Stimulated activated CD4-positive, alpha-beta T cell treated with anti-CD3 and anti-CD28 coated beads, Interleukin-12 subunit alpha, Interleukin-12 subunit beta, amount 100 ng/mL, for 48 hours (primary cell): ENCODE measurements around the gene ASCL5.

Experiments used
- DNase-seq, 3 donors: peaks; one replicate each; pipeline ENCODE4 v3.0.0-alpha.2; 2020; ENCODE audit warnings: low read depth in 2 of 3, low spot score in 1 of 3

The ASCL5 gene

DNA sequence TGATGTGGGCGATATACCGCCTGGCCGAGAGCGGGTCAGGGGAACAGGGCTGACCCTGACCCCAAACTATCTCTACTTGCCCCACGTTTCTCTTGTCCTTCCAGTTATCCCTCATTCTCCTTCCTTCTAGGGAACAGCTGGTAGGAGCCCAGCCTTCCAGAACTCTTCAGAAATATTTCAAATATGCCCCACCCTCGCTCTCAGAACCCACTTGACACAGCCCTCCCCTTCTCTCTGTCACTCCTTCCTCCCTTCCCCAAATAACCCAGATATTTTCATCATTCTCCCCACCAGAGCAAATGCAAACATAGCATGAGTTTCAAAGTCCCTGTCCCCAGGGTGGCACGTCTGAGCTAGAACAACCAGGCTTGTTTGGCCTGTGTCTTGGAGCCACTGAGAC lies 15.8 kb downstream of the ASCL5 start:
- DNase-seq: no peak

DNA sequence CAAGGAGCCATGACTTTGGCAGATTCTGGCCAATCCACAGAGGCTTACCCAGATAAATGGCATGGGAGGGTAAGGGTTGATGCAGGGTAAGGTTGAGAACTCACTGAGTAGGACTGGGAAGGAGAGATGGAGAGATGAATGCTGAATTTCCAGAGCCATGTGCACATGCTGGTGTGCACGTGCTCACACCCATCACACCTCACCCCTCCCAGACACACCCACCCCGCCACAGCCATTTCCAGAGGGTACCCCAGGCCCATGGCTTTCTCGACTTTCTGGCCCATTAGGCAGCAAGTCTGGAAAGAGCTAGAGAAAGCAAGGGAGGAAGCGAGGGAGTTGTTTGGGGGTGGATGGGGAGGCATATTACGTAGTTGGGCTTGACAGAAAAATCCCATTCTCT lies 16.4 kb downstream of the ASCL5 start:
- no peak for DNase-seq

DNA sequence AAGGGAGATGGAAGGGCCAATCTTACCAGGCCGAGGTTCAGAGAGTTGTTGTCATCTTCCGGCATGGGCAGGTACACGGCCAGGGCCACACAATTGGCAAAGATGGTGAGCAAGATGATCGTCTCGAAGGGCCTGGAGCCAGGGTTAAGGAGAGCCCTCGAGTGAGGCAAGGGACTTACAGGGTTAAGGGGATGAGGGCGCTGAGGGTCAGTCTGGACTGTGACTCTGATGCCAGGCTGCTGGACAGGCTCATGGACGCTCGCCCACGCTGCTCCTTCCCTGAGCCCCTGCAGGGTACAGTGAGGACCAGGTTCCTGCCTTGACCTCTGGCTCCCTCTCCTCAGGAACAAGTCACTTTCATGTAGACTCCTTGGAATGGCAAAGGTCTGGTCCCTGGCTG lies 16.8 kb downstream of the ASCL5 start:
- no peak for DNase-seq

DNA sequence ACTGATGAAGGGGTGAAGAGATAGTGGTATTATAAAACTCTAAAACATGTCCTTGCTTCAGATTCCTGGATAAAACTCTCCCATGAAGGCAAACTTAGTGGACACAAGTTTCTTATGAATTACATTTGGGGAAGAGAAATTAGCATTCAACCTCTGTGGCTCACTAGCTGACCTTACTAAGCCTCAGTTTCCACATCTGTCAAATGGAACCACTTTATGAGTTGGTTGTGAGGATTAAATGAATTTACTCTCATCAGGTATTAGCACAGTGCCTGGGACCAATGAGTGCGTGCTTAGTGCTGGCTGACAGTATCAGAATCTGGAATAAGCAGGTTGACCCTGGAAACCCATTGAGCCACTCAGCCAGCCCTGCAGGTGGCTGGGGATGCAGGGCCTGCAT lies 17.3 kb downstream of the ASCL5 start:
- DNase-seq: no peak

DNA sequence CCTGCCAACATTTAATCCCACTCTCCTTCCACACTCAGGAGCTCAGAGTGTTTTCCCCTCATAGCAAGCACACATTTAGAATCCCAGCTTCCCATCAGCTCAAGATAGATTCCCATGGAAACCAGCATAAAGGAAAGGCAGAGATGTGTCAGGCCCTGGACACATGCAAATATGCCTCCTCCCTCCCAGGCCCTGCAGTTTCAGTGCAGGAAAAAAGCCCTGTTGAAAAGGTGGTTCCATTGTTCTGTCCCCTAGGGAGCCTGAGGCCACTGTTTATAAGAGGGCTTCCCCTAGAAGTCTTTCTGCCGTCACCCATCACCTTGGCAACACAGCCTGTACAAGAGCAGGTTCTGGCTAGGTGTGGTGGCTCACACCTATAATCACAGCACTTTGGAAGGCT lies 18.4 kb downstream of the ASCL5 start:
- DNase-seq: no peak

- DNase-seq: no peak
These were observed 21.3 kb downstream of the ASCL5 start for GRCh38 chr1:201105688-201106087.

- DNase-seq: no peak
These were observed 22.8 kb downstream of the ASCL5 start for GRCh38 chr1:201104141-201104540.

DNA sequence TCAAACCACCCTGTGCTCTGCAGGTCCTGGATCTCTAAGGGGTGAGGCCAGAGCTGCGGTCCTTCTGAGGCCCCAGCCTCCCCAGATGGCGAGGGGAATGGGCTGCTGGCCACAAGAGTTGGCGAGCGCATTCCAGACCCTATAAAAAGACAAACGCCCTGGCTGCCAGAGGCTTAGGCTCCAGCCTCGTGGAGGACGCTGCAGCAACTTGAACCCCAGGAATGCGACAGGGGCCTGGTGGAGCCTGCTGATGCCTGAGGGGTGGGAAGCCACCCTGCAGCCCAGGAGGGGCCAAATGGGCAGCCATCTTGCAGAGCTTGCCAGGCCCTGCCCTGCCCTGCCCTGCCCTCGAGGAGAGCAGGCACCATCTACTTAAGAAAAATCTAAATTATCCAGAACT lies 23.3 kb downstream of the ASCL5 start:
- no peak for DNase-seq

GRCh38 chr1:201100169-201100930 lies 26.6 kb downstream of the ASCL5 start:
- no peak for DNase-seq

DNA sequence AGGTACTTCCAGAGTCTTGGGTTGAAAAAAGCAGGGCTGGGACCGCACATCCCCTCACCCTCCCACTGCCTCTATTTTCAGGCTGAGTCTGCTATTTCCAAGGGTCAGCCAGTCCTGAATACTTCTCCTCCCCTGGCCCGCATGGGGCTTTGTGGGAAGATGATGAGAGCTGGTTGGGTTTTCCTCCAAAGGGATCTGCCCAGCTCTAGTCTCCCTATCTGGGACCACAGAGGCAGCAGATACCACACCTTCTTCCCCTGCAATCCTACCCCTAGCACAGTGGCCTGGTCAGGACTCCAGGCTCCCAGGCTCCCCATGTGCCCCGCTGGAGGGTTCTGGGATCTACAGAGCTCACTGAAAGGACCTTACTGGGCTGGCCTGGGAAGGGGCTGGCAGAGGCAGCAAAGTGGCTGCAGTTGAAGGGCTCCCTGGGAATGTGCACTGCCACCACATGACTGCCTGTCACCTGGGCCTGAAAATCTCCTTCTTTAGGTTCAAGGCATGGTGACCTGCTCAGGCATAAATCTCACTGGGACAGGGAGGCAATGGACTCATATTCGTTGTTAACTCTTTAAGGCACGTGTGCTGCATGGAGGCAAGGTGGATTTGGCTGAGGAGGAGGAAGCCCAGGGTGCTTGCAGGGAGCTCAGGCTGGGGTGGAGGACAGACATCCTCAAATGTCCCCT lies 27.8 kb downstream of the ASCL5 start:
- DNase-seq: no peak

DNA sequence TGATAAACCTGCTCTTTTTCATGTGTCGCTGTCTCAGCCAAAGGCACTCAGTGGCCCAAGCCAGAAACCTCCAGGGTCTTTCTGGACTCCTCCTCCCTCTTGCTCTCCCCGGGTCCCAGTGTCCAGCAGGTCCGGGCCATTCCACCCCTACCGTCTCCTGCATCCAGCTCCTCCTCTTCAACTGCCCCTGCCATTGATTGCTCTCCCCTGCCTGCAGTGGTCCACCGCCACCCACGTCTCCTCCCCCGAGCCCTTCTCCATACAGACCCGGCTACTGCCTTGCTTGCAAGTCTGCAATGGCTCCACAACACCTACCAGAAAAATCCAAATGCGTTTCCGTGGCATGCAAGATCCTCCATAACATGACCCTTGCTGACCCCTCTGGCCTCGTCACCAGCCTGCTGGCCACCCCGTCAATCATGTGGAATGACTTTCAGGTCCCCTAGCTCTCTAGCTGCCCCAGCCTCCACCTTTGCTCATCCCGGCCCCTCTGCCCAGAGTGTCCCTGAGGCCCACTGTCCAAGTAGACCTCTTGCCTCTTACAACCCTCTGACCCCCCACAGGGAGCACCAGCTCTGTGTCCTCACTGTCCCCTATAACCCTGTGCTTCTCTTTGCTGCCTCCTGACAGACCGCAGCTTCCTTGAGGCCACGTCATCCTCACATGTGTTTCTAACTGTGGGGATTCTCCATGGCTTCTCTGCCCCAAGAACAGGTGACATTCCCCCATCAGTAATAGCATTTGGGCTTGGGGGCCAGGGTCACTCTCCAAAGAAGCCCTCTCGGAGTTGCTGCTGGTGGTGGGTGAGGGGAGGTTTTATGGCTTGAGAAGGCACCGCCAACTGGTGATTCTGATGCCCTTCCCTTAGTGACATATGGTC lies 29.8 kb downstream of the ASCL5 start:
- no peak for DNase-seq

GRCh38 chr1:201096041-201096461 lies 30.9 kb downstream of the ASCL5 start:
- no peak for DNase-seq

DNA sequence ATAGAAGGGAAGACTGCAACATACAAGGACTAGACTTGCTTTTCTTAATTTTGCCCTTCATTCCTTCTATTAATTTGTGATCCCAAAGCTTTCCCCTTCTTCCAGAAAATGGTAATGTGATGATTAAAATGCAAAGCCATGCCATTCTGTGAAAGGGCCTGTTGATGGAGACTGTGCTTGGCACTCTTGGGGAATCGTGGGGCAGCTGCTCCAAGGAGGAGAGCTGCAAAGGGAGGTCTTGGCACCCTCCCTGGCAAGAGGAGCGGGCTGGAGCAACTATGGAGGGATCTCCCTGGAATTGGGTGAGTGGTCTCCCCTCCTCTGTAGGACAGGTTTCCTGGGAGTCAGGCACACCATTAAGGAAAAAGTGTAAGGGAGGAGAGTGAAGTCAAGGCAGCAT lies 31.4 kb downstream of the ASCL5 start:
- no peak for DNase-seq

GRCh38 chr1:201094832-201095231 lies 32.2 kb downstream of the ASCL5 start:
- DNase-seq: no peak

DNA sequence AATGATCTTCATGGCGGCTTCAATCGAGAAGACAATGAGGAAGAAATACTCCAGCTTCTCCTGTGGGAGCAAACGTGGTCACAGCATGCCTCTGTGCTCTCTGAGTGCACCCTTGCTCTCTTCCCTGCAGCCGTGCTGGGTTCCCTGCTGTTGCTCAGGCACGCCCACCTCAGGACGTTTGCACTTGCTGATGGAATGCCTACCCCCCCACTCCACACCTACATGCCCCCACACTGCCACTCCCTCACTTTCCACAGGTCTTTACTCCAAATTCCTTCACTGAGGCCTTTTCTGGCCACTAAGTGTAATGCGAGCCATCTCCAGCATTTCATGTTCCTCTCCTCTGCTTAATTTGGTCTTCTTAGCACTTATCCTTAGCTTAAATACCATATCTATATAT lies 33.0 kb downstream of the ASCL5 start:
- DNase-seq: no peak

DNA sequence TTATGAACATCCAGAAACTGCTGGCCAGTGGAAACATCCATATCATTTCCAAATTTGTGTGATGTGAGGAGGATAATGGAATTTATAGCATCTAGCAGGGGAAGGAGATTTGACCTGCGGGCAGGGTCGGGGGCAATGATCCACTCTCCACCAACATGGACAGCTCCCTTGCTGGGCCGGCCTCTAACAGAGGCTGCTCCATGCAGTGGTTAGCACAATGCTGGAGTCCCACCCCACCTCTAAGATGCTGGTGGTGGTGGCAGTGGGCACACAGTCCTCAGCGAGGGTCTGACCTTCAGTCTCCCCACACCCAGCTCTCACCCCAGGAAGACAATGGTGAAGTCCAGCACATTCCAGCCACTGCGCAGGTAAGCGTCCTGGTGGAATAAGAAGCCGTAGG lies 33.4 kb downstream of the ASCL5 start:
- DNase-seq: no peak

GRCh38 chr1:201092738-201093137 lies 34.2 kb downstream of the ASCL5 start:
- no peak for DNase-seq

GRCh38 chr1:201091256-201091655 lies 35.7 kb downstream of the ASCL5 start:
- no peak for DNase-seq

DNA sequence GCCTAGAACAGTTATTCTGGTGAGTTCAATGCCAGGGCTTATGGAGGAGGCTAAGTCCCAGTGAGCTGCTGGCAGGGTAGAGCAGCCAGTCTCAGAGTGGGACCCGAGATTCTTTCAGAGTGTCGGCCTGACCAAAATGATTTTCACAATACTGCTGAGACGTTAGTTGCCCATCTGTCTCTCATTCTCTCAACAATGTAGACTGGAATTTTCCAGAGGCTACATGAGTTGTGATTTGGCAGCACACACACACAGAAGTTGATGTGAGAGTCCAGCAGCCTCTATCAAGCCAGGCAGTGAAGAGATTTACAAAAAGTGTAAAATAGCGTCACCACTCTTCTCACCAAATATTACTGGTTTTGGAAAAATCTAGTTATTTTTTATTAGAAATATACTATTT lies 36.4 kb downstream of the ASCL5 start:
- no peak for DNase-seq

GRCh38 chr1:201089596-201089995 lies 37.4 kb downstream of the ASCL5 start:
- no peak for DNase-seq

DNA sequence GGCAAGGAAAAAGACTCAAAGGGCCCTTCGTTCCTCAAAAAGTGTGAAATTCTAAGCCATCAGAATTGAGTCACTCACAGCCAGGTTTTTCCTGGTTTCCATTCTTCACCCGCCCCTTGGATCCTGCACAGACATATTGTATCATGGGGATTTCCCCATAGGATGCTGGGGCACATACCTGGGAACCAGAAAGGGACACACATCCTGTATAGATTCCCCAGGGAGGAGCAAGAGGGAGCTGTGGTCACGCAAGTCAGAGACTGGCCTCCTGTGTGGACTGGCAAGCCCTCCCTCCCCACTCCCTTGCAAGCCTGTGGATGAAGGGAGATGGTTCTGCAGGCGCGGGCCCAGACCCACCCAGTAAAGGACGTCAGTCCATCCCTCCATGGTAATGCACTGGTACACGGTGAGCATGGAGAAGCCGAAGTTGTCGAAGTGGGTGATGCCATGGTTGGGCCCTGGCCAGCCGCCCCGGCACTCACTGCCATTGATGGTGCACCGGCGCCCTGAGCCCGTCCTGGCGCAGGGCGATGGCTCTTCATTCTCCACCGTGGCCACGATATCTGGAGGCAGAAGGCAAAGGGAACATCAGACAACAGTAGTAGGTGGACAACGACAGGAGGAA lies 38.0 kb downstream of the ASCL5 start:
- DNase-seq: no peak
